IMR-90 (cell line): Measurements from ENCODE around the gene ALPI. TPM values are rescaled to one million over a fixed set of nuclear protein-coding genes. Genes with fewer than 3 reads are reported as not detected.

Source experiments
- ATAC-seq: fragments of 200-7000 bp; cut with Tn5 transposase; 2 replicates; pipeline ENCODE4 v1.9.1; 2020; ENCODE audit warnings: low read depth, mild to moderate bottlenecking, moderate library complexity
- BruUV-seq: library from RNA; stranded (reverse); fragments of 400-500 nt; replicated peaks from 2 replicates; lab custom pipeline; 2021; lab: Mats Ljungman, UMichigan
- CTCF ChIA-PET: fragments of 300-600 bp; formaldehyde crosslinking; extraction: SDS; loops from one replicate; lab custom pipeline; 2021; ENCODE audit warnings: antibody characterized with exemption; lab: Yijun Ruan, JAX
- POLR2A ChIA-PET: fragments of 300-600 bp; sonication (Branson Sonifier 250); formaldehyde crosslinking; loops from one replicate; lab custom pipeline; 2022; ENCODE audit warnings: antibody characterized with exemption; ENCODE audit not compliant: unreplicated experiment; lab: Charles Lee
- DNase-seq: peaks from one replicate; pipeline ENCODE4 v3.0.0; 2013
- H2AFZ ChIP-seq: replicated peaks from 2 replicates; pipeline ENCODE3; 2013; ENCODE audit warnings: low read length, mild to moderate bottlenecking; ENCODE audit not compliant: poor library complexity
- H2AK5ac ChIP-seq: 2 replicates; pipeline ENCODE4 v1.6.1; 2013; ENCODE audit warnings: low read depth, low read length, inconsistent platforms
- H2AK9ac ChIP-seq: replicated peaks from 2 replicates; pipeline ENCODE3; 2013; ENCODE audit warnings: mild to moderate bottlenecking, low read depth, low read length, moderate library complexity; ENCODE audit not compliant: poor library complexity
- H2BK120ac ChIP-seq: 2 replicates; pipeline ENCODE4 v1.6.1; 2013; ENCODE audit warnings: low read depth, low read length, inconsistent platforms
- H2BK15ac ChIP-seq: 3 replicates; pipeline ENCODE4 v1.6.1; 2013; ENCODE audit warnings: low read depth, low read length, inconsistent platforms
- H2BK20ac ChIP-seq: 2 replicates; pipeline ENCODE4 v1.6.1; 2013; ENCODE audit warnings: low read depth, mild to moderate bottlenecking, inconsistent platforms, low read length, moderate library complexity
- H2BK5ac ChIP-seq: 2 replicates; pipeline ENCODE4 v1.6.1; 2013; ENCODE audit warnings: mild to moderate bottlenecking, low read depth, low read length, inconsistent platforms; ENCODE audit not compliant: poor library complexity, severe bottlenecking
- H3K14ac ChIP-seq: replicated peaks from 2 replicates; pipeline ENCODE4 v1.6.1; 2013; ENCODE audit warnings: low read depth, low read length, inconsistent platforms
- H3K18ac ChIP-seq: 2 replicates; pipeline ENCODE4 v1.6.1; 2013; ENCODE audit warnings: low read depth, low read length, control low read depth
- H3K23ac ChIP-seq: 2 replicates; pipeline ENCODE4 v1.6.1; 2013; ENCODE audit warnings: low read depth, low read length, inconsistent platforms
- H3K27ac ChIP-seq: 2 replicates; pipeline ENCODE4 v1.5.1; 2013; ENCODE audit warnings: mild to moderate bottlenecking, control low read depth, low read length; ENCODE audit not compliant: insufficient read depth
- H3K27me3 ChIP-seq: 2 replicates; pipeline ENCODE4 v1.6.1; 2013; ENCODE audit warnings: low read length; ENCODE audit not compliant: control insufficient read depth, insufficient read depth
- H3K36me3 ChIP-seq: 2 replicates; pipeline ENCODE4 v1.6.1; 2013; ENCODE audit warnings: low read length, mixed read lengths; ENCODE audit not compliant: control insufficient read depth, insufficient read depth
- H3K4ac ChIP-seq: 2 replicates; pipeline ENCODE4 v1.6.1; 2013; ENCODE audit warnings: low read depth, low read length, inconsistent platforms
- H3K4me1 ChIP-seq: 2 replicates; pipeline ENCODE4 v1.6.1; 2013; ENCODE audit warnings: low read length, mixed read lengths; ENCODE audit not compliant: control insufficient read depth, insufficient read depth
- H3K4me2 ChIP-seq: 2 replicates; pipeline ENCODE4 v1.6.1; 2013; ENCODE audit warnings: low read depth, mild to moderate bottlenecking, control low read depth, low read length, moderate library complexity
- H3K4me3 ChIP-seq: 2 replicates; pipeline ENCODE4 v1.5.1; 2013; ENCODE audit warnings: low read depth, mild to moderate bottlenecking, control low read depth, low read length, moderate library complexity; ENCODE audit not compliant: insufficient read depth
- H3K56ac ChIP-seq: 2 replicates; pipeline ENCODE4 v1.6.1; 2013; ENCODE audit warnings: low read length, inconsistent platforms; ENCODE audit not compliant: insufficient read depth; ENCODE audit errors: extremely low read depth
- H3K79me1 ChIP-seq, 2 experiments: 2 replicates each; pipeline ENCODE4 v1.6.1; 2013; ENCODE audit warnings: low read length in 2 of 2, inconsistent platforms in 1 of 2, low read depth in 1 of 2
- H3K9ac ChIP-seq: 2 replicates; pipeline ENCODE4 v1.6.1; 2013; ENCODE audit warnings: low read depth, low read length, control low read depth
- H3K9me1 ChIP-seq: 2 replicates; pipeline ENCODE4 v1.6.1; 2013; ENCODE audit warnings: low read length, inconsistent platforms; ENCODE audit not compliant: insufficient read depth
- H3K9me3 ChIP-seq: 2 replicates; pipeline ENCODE4 v1.6.1; 2013; ENCODE audit warnings: low read length; ENCODE audit not compliant: control insufficient read depth, insufficient read depth
- H4K20me1 ChIP-seq: 2 replicates; pipeline ENCODE4 v1.6.1; 2013; ENCODE audit warnings: low read length, inconsistent platforms; ENCODE audit not compliant: insufficient read depth
- H4K5ac ChIP-seq: 2 replicates; pipeline ENCODE4 v1.6.1; 2013; ENCODE audit warnings: mild to moderate bottlenecking, low read depth, low read length, control low read depth
- H4K8ac ChIP-seq, 2 experiments: 2 replicates each; pipeline ENCODE4 v1.6.1; 2013; ENCODE audit warnings: low read depth in 2 of 2, low read length in 2 of 2, control low read depth in 1 of 2, inconsistent platforms in 1 of 2
- H4K91ac ChIP-seq: 2 replicates; pipeline ENCODE4 v1.6.1; 2013; ENCODE audit warnings: low read depth, low read length, inconsistent platforms; ENCODE audit not compliant: insufficient read depth
- BHLHE40 ChIP-seq: fragments of 150-350 bp; IDR thresholded peaks from 2 replicates; pipeline ENCODE4 v1.6.1; 2016; ENCODE audit warnings: mild to moderate bottlenecking, low read depth, low read length
- CTCF ChIP-seq: conservative IDR thresholded peaks from 2 replicates; pipeline ENCODE4 v1.5.1; 2012; ENCODE audit warnings: mild to moderate bottlenecking, low read depth, low read length, improper control_type of control experiment
- ELK1 ChIP-seq: fragments of 150-350 bp; IDR thresholded peaks from 2 replicates; pipeline ENCODE4 v1.6.1; 2016; ENCODE audit warnings: low read depth, mild to moderate bottlenecking, low read length, moderate library complexity, borderline replicate concordance
- MAFK ChIP-seq: IDR thresholded peaks from 2 replicates; pipeline ENCODE4 v1.6.1; 2012; ENCODE audit warnings: low read depth, low read length, improper control_type of control experiment
- MAZ ChIP-seq: IDR thresholded peaks from 2 replicates; pipeline ENCODE4 v1.6.1; 2012; ENCODE audit warnings: low read depth, mild to moderate bottlenecking, low read length, improper control_type of control experiment, moderate library complexity, borderline replicate concordance
- MXI1 ChIP-seq: IDR thresholded peaks from 2 replicates; pipeline ENCODE4 v1.6.1; 2012; ENCODE audit warnings: low read depth, mild to moderate bottlenecking, low read length, moderate library complexity, borderline replicate concordance
- POLR2A ChIP-seq: IDR thresholded peaks from 2 replicates; pipeline ENCODE4 v1.6.1; 2012; ENCODE audit warnings: mild to moderate bottlenecking, low read depth, low read length
- RAD21 ChIP-seq: IDR thresholded peaks from 2 replicates; pipeline ENCODE4 v1.6.1; 2012; ENCODE audit warnings: low read length, improper control_type of control experiment
- RCOR1 ChIP-seq: IDR thresholded peaks from 2 replicates; pipeline ENCODE4 v1.6.1; 2012; ENCODE audit warnings: mild to moderate bottlenecking, low read length, improper control_type of control experiment; ENCODE audit not compliant: insufficient replicate concordance
- WGBS, 2 experiments: methylation state at CpG; one replicate each; pipeline versions ENCODE4 v1.1.5 to v1.1.7; 2013; ENCODE audit warnings: missing lambda C conversion rate in 2 of 2; ENCODE audit not compliant: insufficient read length in 1 of 2; ENCODE audit errors: extremely low coverage in 2 of 2; 5-methylcytosine and 5-hydroxymethylcytosine counted together
- dilution Hi-C: fragments of 300-500 bp; cut with HindIII; formaldehyde crosslinking; loops from one replicate; pipeline ENCODE4 v1.14.3; 2018; ENCODE audit warnings: low sequenced_read_pairs; ENCODE audit not compliant: unreplicated experiment
- in situ Hi-C: fragments of 300-500 bp; cut with MboI; formaldehyde crosslinking; loops from 3 replicates; pipeline ENCODE4 v1.14.3; 2019; ENCODE audit warnings: low sequenced_read_pairs, inconsistent platforms, mixed read lengths
- intact Hi-C: fragments of 100-400 bp; cut with micrococcal nuclease; formaldehyde crosslinking; loops from 2 replicates; pipeline ENCODE4 v1.10.0; 2022
- polyA plus RNA-seq, 3 experiments: library from polyadenylated mRNA; depleted of rRNA; stranded (reverse); fragments of >200 nt; gene quantifications; 2 replicates each; pipeline ENCODE4 v1.2.3, GENCODE V29; 2012; ENCODE audit warnings: low replicate concordance in 1 of 3
- total RNA-seq: library from RNA; depleted of rRNA; stranded (reverse); fragments of >200 nt; gene quantifications from 2 replicates; pipeline ENCODE4 v1.2.3, GENCODE V29; 2012

Gene ALPI
- total and polyA plus RNA-seq, 2 of the 4 experiments (the other 2 are of a cell fraction): not detected

GRCh38 chr2:232439758-232440135 is 16.2 kb upstream of the ALPI start:
- H2BK120ac ChIP-seq: no peak overlapping the region
- no peaks in the 10 kb centered on the region for H3K4me1 ChIP-seq
- no peak overlapping the region for H2BK20ac ChIP-seq
- H4K8ac ChIP-seq: no peak overlapping the region
- dilution Hi-C loops (no loop called here), in situ Hi-C loops (no loop called here), intact Hi-C loops (loop anchor here (1.0 to 5.0 kb wide), 6 partner anchors 112 to 587 kb away; no protein-coding TSS in a partner anchor)
- DNase-seq (no peak), ATAC-seq (no peak)
- H3K9me3 ChIP-seq: no peaks in the 10 kb centered on the region
- BruUV-seq: no TSS peak
- no peak overlapping the region for H4K5ac ChIP-seq
- H3K79me1 ChIP-seq: no peaks in the 10 kb centered on the region
- H3K56ac ChIP-seq: no peak overlapping the region
- whole genome bisulfite sequencing, 2 experiments: 20% methylated on average over 1 of the region's 5 CpGs; no CpG with 5 or more reads in 1 of the 2 experiments
- no peak overlapping the region for H3K4me3 ChIP-seq
- H3K9me1 ChIP-seq: no peaks in the 10 kb centered on the region
- no peak overlapping the region for H3K27ac ChIP-seq
- POLR2A ChIA-PET: no interaction called here
- H3K36me3 ChIP-seq: no peaks in the 10 kb centered on the region
- H2AFZ ChIP-seq: no peak overlapping the region
- no peak overlapping the region for H2BK5ac ChIP-seq
- H2BK15ac ChIP-seq: no peak overlapping the region
- H3K9ac ChIP-seq: no peak overlapping the region
- no peak overlapping the region for H2AK9ac ChIP-seq
- H3K18ac ChIP-seq: no peak overlapping the region
- no peak overlapping the region for H3K14ac ChIP-seq
- H4K91ac ChIP-seq: no peak overlapping the region
- H3K4ac ChIP-seq: no peak overlapping the region
- H2AK5ac ChIP-seq: no peak overlapping the region
- peaks cover 22% of the 10 kb centered on the region for H3K27me3 ChIP-seq
- H4K20me1 ChIP-seq: no peaks in the 10 kb centered on the region
- no peak overlapping the region for H3K23ac ChIP-seq
- CTCF ChIA-PET: interaction anchor here (0.6 to 1.1 kb wide), 3 partner anchors 29 to 524 kb away, joined by 3 to 4 read pairs (median 3); no protein-coding TSS in a partner anchor
- H3K4me2 ChIP-seq: no peak overlapping the region
- TF ChIP-seq ELK1 (no peak), MAZ (no peak), RAD21 (no peak), CTCF (no peak), MAFK (no peak), BHLHE40 (no peak), RCOR1 (no peak), POLR2A (no peak), MXI1 (no peak)
